H1 (cell line): Measurements from ENCODE around the gene MYO15B. TPM values are rescaled to one million over a fixed set of nuclear protein-coding genes. Genes with fewer than 3 reads are reported as not detected.

ENCODE experiments used
- CTCF ChIA-PET: fragments of 300-600 bp; sonication (Branson Sonifier 250); formaldehyde crosslinking; loops from one replicate; lab custom pipeline; 2021; ENCODE audit not compliant: partially characterized antibody; lab: Charles Lee
- POLR2A ChIA-PET: fragments of 300-600 bp; sonication (Branson Sonifier 250); formaldehyde crosslinking; loops from one replicate; lab custom pipeline; 2021; ENCODE audit warnings: inconsistent platforms; ENCODE audit not compliant: partially characterized antibody; lab: Charles Lee
- DNase-seq, 2 experiments: peaks; one replicate each; pipeline versions ENCODE4 v3.0.0 to v3.0.0-alpha.2; 2010 to 2022; ENCODE audit warnings: low spot score in 2 of 2, low read depth in 1 of 2, mixed read lengths in 1 of 2
- FAIRE-seq: peaks from 2 replicates; lab custom pipeline; 2011; peaks lifted over from hg19 to GRCh38; lab: Jason Lieb, UNC
- H2AFZ ChIP-seq: 2 replicates; pipeline ENCODE4 v1.8.1; 2012; ENCODE audit warnings: low read length, inconsistent platforms
- H2AK5ac ChIP-seq: 2 replicates; pipeline ENCODE4 v1.6.1; 2013; ENCODE audit warnings: low read depth, low read length
- H2BK120ac ChIP-seq: replicated peaks from 2 replicates; pipeline ENCODE3; 2013; ENCODE audit warnings: low read depth, low read length, inconsistent platforms
- H2BK12ac ChIP-seq: 2 replicates; pipeline ENCODE4 v1.6.1; 2013; ENCODE audit warnings: low read depth, low read length
- H2BK15ac ChIP-seq: 2 replicates; pipeline ENCODE4 v1.6.1; 2013; ENCODE audit warnings: low read length
- H2BK20ac ChIP-seq: 2 replicates; pipeline ENCODE4 v1.6.1; 2013; ENCODE audit warnings: low read length
- H2BK5ac ChIP-seq: 2 replicates; pipeline ENCODE4 v1.6.1; 2013; ENCODE audit warnings: low read depth, low read length
- H3K14ac ChIP-seq: 2 replicates; pipeline ENCODE4 v1.6.1; 2013; ENCODE audit warnings: inconsistent platforms; ENCODE audit not compliant: insufficient read length
- H3K18ac ChIP-seq: 2 replicates; pipeline ENCODE4 v1.6.1; 2013; ENCODE audit warnings: low read length; ENCODE audit errors: extremely low read depth
- H3K23ac ChIP-seq: 2 replicates; pipeline ENCODE4 v1.6.1; 2013; ENCODE audit warnings: inconsistent platforms; ENCODE audit not compliant: insufficient read length
- H3K23me2 ChIP-seq: 2 replicates; pipeline ENCODE4 v1.6.1; 2013; ENCODE audit warnings: low read depth, low read length
- H3K27ac ChIP-seq: 2 replicates; pipeline ENCODE4 v1.6.1; 2011; ENCODE audit warnings: low read depth, low read length, inconsistent platforms
- H3K27me3 ChIP-seq, 4 experiments: replicated peaks in 1 of 4; 1 replicate in 1 of 4; 2 replicates in 3 of 4; pipeline versions ENCODE4 v1.6.1 to v1.8.1; 2011 to 2013; ENCODE audit warnings: low read length in 3 of 4, mild to moderate bottlenecking in 3 of 4, inconsistent platforms in 2 of 4, mixed read lengths in 2 of 4, moderate library complexity in 1 of 4; ENCODE audit not compliant: control insufficient read depth in 3 of 4, insufficient read depth in 3 of 4; ENCODE audit errors: extremely low read depth in 1 of 4
- H3K36me3 ChIP-seq, 4 experiments: 2 replicates each; pipeline versions ENCODE4 v1.6.1 to v1.8.1; 2011 to 2013; ENCODE audit warnings: mild to moderate bottlenecking in 4 of 4, low read length in 3 of 4, moderate library complexity in 2 of 4, control low read depth in 1 of 4, inconsistent platforms in 1 of 4; ENCODE audit not compliant: insufficient read depth in 4 of 4, control insufficient read depth in 2 of 4
- H3K4ac ChIP-seq: replicated peaks from 2 replicates; pipeline ENCODE3; 2013; ENCODE audit warnings: low read length, low read depth, mixed read lengths, inconsistent platforms; ENCODE audit not compliant: insufficient read length
- H3K4me1 ChIP-seq, 4 experiments: replicated peaks in 1 of 4; 1 replicate in 1 of 4; 2 replicates in 3 of 4; pipeline versions ENCODE4 v1.6.1 to v1.8.1; 2011 to 2013; ENCODE audit warnings: low read length in 3 of 4, inconsistent platforms in 2 of 4, mixed read lengths in 1 of 4; ENCODE audit not compliant: insufficient read depth in 4 of 4, control insufficient read depth in 3 of 4
- H3K4me2 ChIP-seq, 2 experiments: 2 replicates each; pipeline versions ENCODE4 v1.6.1 to v1.8.1; 2011 to 2013; ENCODE audit warnings: low read depth in 2 of 2, low read length in 2 of 2, control low read depth in 1 of 2, inconsistent platforms in 1 of 2, mild to moderate bottlenecking in 1 of 2; ENCODE audit not compliant: insufficient read depth in 1 of 2
- H3K4me3 ChIP-seq, 4 experiments: fragments of 200-600, 300-600 bp in 1 of 4; sonication (generic), shearing (Covaris generic), sonication (Bioruptor Twin) in 1 of 4; 2 replicates each; pipeline versions ENCODE4 v1.5.1 to v1.8.1; 2011 to 2016; ENCODE audit warnings: low read length in 4 of 4, low read depth in 3 of 4, control low read depth in 2 of 4, inconsistent platforms in 2 of 4, mild to moderate bottlenecking in 2 of 4, mixed read lengths in 1 of 4, moderate library complexity in 1 of 4; ENCODE audit not compliant: insufficient read depth in 2 of 4; ENCODE audit errors: extremely low read depth in 1 of 4
- H3K56ac ChIP-seq: replicated peaks from 2 replicates; pipeline ENCODE3; 2013; ENCODE audit warnings: low read depth, mild to moderate bottlenecking, mixed read lengths, low read length, inconsistent platforms; ENCODE audit not compliant: insufficient read length
- H3K79me1 ChIP-seq: 2 replicates; pipeline ENCODE4 v1.6.1; 2013; ENCODE audit warnings: low read depth, low read length, control low read depth
- H3K79me2 ChIP-seq, 2 experiments: 2 replicates each; pipeline versions ENCODE4 v1.6.1 to v1.8.1; 2012 to 2013; ENCODE audit warnings: low read length in 2 of 2, mild to moderate bottlenecking in 2 of 2, inconsistent platforms in 1 of 2; ENCODE audit not compliant: insufficient read depth in 2 of 2, control insufficient read depth in 1 of 2
- H3K9ac ChIP-seq, 4 experiments: replicated peaks in 1 of 4; 1 replicate in 1 of 4; 2 replicates in 3 of 4; pipeline versions ENCODE4 v1.6.1 to v1.8.1; 2011 to 2013; ENCODE audit warnings: low read depth in 3 of 4, low read length in 3 of 4, control low read depth in 2 of 4, mild to moderate bottlenecking in 2 of 4, moderate library complexity in 2 of 4, inconsistent platforms in 1 of 4; ENCODE audit errors: extremely low read depth in 1 of 4
- H3K9me3 ChIP-seq, 2 experiments: 2 replicates each; pipeline versions ENCODE4 v1.6.1 to v1.8.1; 2012 to 2013; ENCODE audit warnings: mild to moderate bottlenecking in 2 of 2, moderate library complexity in 2 of 2, control low read depth in 1 of 2, inconsistent platforms in 1 of 2, low read depth in 1 of 2, low read length in 1 of 2, mixed read lengths in 1 of 2; ENCODE audit not compliant: insufficient read depth in 2 of 2
- H4K20me1 ChIP-seq, 2 experiments: replicated peaks in 1 of 2; 2 replicates each; pipeline versions ENCODE3 to v1.8.1; 2011 to 2013; ENCODE audit warnings: inconsistent platforms in 2 of 2, low read length in 2 of 2, mild to moderate bottlenecking in 1 of 2; ENCODE audit not compliant: insufficient read depth in 2 of 2, control insufficient read depth in 1 of 2
- H4K5ac ChIP-seq: 2 replicates; pipeline ENCODE4 v1.6.1; 2013; ENCODE audit warnings: low read length, low read depth, mixed read lengths, inconsistent platforms; ENCODE audit not compliant: insufficient read length
- H4K8ac ChIP-seq: 2 replicates; pipeline ENCODE4 v1.8.0; 2013; ENCODE audit warnings: mild to moderate bottlenecking, moderate library complexity, low read length, inconsistent platforms; ENCODE audit not compliant: insufficient read depth; ENCODE audit errors: extremely low read depth
- H4K91ac ChIP-seq: replicated peaks from 2 replicates; pipeline ENCODE3; 2013; ENCODE audit warnings: low read length, mixed read lengths, inconsistent platforms; ENCODE audit not compliant: insufficient read length
- EZH2 ChIP-seq: fragments of 200-600 bp; sonication (generic); IDR thresholded peaks from 2 replicates; pipeline ENCODE4 v1.7.1; 2012; ENCODE audit warnings: low read depth, mild to moderate bottlenecking, moderate library complexity, low read length, inconsistent platforms; ENCODE audit not compliant: severe bottlenecking
- FOSL1 ChIP-seq: IDR thresholded peaks from 2 replicates; pipeline ENCODE4 v1.6.1; 2011; ENCODE audit warnings: mild to moderate bottlenecking, low read depth, low read length, moderate library complexity; ENCODE audit not compliant: insufficient read depth
- JUN ChIP-seq: IDR thresholded peaks from 2 replicates; pipeline ENCODE4 v1.6.1; 2011; ENCODE audit warnings: low read depth, mild to moderate bottlenecking, improper control_type of control experiment, low read length
- JUND ChIP-seq: IDR thresholded peaks from 2 replicates; pipeline ENCODE4 v1.6.1; 2011; ENCODE audit warnings: mild to moderate bottlenecking, improper control_type of control experiment, low read length
- PHF8 ChIP-seq: fragments of 200-600 bp; sonication (generic); conservative IDR thresholded peaks from 2 replicates; pipeline ENCODE4 v1.7.1; 2012; ENCODE audit warnings: low read depth, mild to moderate bottlenecking, inconsistent platforms, low read length, moderate library complexity
- POU5F1 ChIP-seq: IDR thresholded peaks from 2 replicates; pipeline ENCODE4 v1.6.1; 2011; ENCODE audit warnings: low read depth, mild to moderate bottlenecking, low read length, moderate library complexity
- SUZ12 ChIP-seq: fragments of 200-600 bp; sonication (generic); IDR thresholded peaks from 2 replicates; pipeline ENCODE4 v1.6.1; 2012; ENCODE audit warnings: mild to moderate bottlenecking, inconsistent platforms, low read length, moderate library complexity, mixed read lengths
- TEAD4 ChIP-seq: IDR thresholded peaks from 2 replicates; pipeline ENCODE4 v1.6.1; 2012; ENCODE audit warnings: low read depth, low read length, inconsistent platforms, mixed read lengths
- WGBS, 2 experiments: shearing (Covaris generic) in 1 of 2; methylation state at CpG; one replicate each; pipeline versions ENCODE4 v1.1.6 to v1.1.7; 2013 to 2015; ENCODE audit warnings: low lambda C conversion rate in 2 of 2, mixed read lengths in 2 of 2, inconsistent platforms in 1 of 2, low coverage in 1 of 2, missing lambda C conversion rate in 1 of 2; ENCODE audit not compliant: insufficient replicate concordance in 2 of 2, insufficient coverage in 1 of 2, insufficient read length in 1 of 2; ENCODE audit errors: extremely low coverage in 1 of 2, missing lambda C conversion rate in 1 of 2; 5-methylcytosine and 5-hydroxymethylcytosine counted together
- polyA plus RNA-seq, 7 experiments: library from polyadenylated mRNA; depleted of rRNA in 3 of 7; stranded (reverse) in 5 of 7; unstranded in 2 of 7; fragments of >200 nt in 5 of 7; fragments of 200-250 nt in 2 of 7; gene quantifications; 1 replicate in 5 of 7; 2 replicates in 1 of 7; 4 replicates in 1 of 7; pipeline versions ENCODE4 v1.2.1 to v1.2.3, GENCODE V29; 2011 to 2013; ENCODE audit warnings: missing spikeins in 2 of 7, mixed read lengths in 2 of 7
- total RNA-seq: library from RNA; stranded (reverse); fragmentation: NEBNext Ultra II Directional; extraction: Animal tissue kit (Norgen Biotek cat#: 25700); gene quantifications from 2 replicates; pipeline ENCODE4 v1.2.1, GENCODE V29; 2021

MYO15B gene
- total and polyA plus RNA-seq, 2 of the 8 experiments (the other 6 are each of a cell fraction or from before 2014, with no cell fraction given), result 7.1 to 11.2 TPM

- peaks cover 0 to 2% of the 10 kb centered on the region in 2 experiments for H4K20me1 ChIP-seq
- TF ChIP-seq JUND (no peak), EZH2 (no peak), TEAD4 (no peak), FOSL1 (no peak), PHF8 (no peak), POU5F1 (no peak), JUN (no peak), SUZ12 (no peak)
- H3K4me3 ChIP-seq, result no peak overlapping the region
- H2BK5ac ChIP-seq, result no peak overlapping the region
- CTCF ChIA-PET, result interaction anchor here (0.6 to 59.2 kb wide), 7 partner anchors 10 to 1856 kb away, joined by 3 to 2200 read pairs (median 7); partner anchors contain the start of genes RECQL5, SAP30BP and SMIM5
- H3K4me2 ChIP-seq, result no peak overlapping the region
- no peak overlapping the region for H3K18ac ChIP-seq
- H3K4ac ChIP-seq, result no peak overlapping the region
- H3K23ac ChIP-seq, result no peak overlapping the region
- no peaks in the 10 kb centered on the region for H3K79me2 ChIP-seq
- no peaks in the 10 kb centered on the region for H3K36me3 ChIP-seq
- DNase-seq, result no peak
- no peaks in the 10 kb centered on the region for H3K79me1 ChIP-seq
- WGBS, 2 experiments, result 88% methylated on average over 24 of the region's 25 CpGs; no CpG with 5 or more reads in 1 of the 2 experiments
- H3K27ac ChIP-seq, result no peak overlapping the region
- H3K27me3 ChIP-seq, result no peaks in the 10 kb centered on the region
- H2BK15ac ChIP-seq, result no peak overlapping the region
- H3K4me1 ChIP-seq, result no peaks in the 10 kb centered on the region
- POLR2A ChIA-PET, result interaction anchor here (0.6 to 5.2 kb wide), 3 partner anchors 8 to 162 kb away, joined by 3 to 19 read pairs (median 3); partner anchors contain the start of gene SMIM5
- no peak for FAIRE-seq
- H2AK5ac ChIP-seq, result no peak overlapping the region
- no peak overlapping the region for H4K8ac ChIP-seq
- H3K14ac ChIP-seq, result no peak overlapping the region
- no peak overlapping the region for H2BK12ac ChIP-seq
- H2BK120ac ChIP-seq, result no peak overlapping the region
- no peak overlapping the region for H4K5ac ChIP-seq
- no peak overlapping the region for H3K56ac ChIP-seq
- no peak overlapping the region for H2AFZ ChIP-seq
- no peaks in the 10 kb centered on the region for H3K9me3 ChIP-seq
- H3K23me2 ChIP-seq, result no peaks in the 10 kb centered on the region
- no peak overlapping the region for H4K91ac ChIP-seq
- H3K9ac ChIP-seq, result no peak overlapping the region
- H2BK20ac ChIP-seq, result no peak overlapping the region
These were observed 22.7 kb downstream of the MYO15B start for GRCh38 chr17:75610103-75610984.
